ENCODE data around the gene UNC5B.

DNA sequence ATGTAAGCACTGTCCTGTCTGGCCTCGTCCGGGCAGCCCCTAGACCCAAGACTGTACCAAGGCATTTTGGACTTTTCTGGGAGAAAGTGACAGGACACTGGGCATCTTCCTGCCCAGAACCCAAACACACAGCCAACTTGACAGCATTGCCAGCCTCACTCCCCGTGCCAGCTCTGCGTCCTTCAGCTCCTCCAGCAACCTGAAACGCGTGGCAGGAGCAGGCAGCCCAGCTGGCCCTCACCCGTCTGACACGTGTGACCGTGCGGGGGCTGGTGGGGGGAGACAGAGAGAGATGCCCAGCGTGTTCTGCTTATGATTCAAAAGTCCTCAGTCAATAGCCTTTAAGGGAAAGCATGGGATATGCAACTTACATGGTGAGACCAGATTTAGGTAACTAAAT, 56.4 kb downstream of the UNC5B start:
- no peak for TF ChIP-seq CTCF (IDR thresholded peaks at IDR 0.05)
- no peak for TF ChIP-seq POLR2A (IDR thresholded peaks at IDR 0.05)
